Nephron (organoid): Measurements from ENCODE around the gene STK40.
A peak's percentile ranks its signal among the peaks of the same experiment; 100 is the strongest.

Experiments
- H3K27ac Mint-ChIP-seq, 3 experiments: 2 replicates each; pipeline ENCODE4 v1.8.0; 2020; ENCODE audit warnings: mixed read lengths in 3 of 3, mild to moderate bottlenecking in 2 of 3, moderate library complexity in 1 of 3
- H3K27me3 Mint-ChIP-seq: 2 replicates; pipeline ENCODE4 v1.8.0; 2021; ENCODE audit warnings: low read depth, mild to moderate bottlenecking, moderate library complexity, mixed read lengths
- H3K36me3 Mint-ChIP-seq: 2 replicates; pipeline ENCODE4 v1.8.0; 2020; ENCODE audit warnings: low read depth, mixed read lengths
- H3K4me1 Mint-ChIP-seq: 2 replicates; pipeline ENCODE4 v1.8.0; 2020; ENCODE audit warnings: mixed read lengths
- H3K4me3 Mint-ChIP-seq, 3 experiments: 2 replicates each; pipeline ENCODE4 v1.8.0; 2020; ENCODE audit warnings: mild to moderate bottlenecking in 3 of 3, mixed read lengths in 3 of 3, moderate library complexity in 2 of 3
- H3K9me3 Mint-ChIP-seq: 2 replicates; pipeline ENCODE4 v1.8.0; 2020; ENCODE audit warnings: mixed read lengths
- CTCF ChIP-seq, 3 experiments: fragments of 200-600 bp; sonication (generic); IDR thresholded peaks; one replicate each; pipeline ENCODE4 v1.5.0; 2021; ENCODE audit warnings: antibody characterized with exemption in 3 of 3; ENCODE audit not compliant: unreplicated experiment in 3 of 3

Gene STK40

GRCh38 chr1:36401602-36402503 lies 16.1 kb upstream of the STK40 start:
- peak overlapping the region; percentile 93 to 97 (median 94) for H3K4me3 Mint-ChIP-seq
- H3K36me3 Mint-ChIP-seq = peaks cover 5% of the 10 kb centered on the region
- peaks cover 4% of the 10 kb centered on the region for H3K27me3 Mint-ChIP-seq

GRCh38 chr1:36400825-36401601 lies 15.3 kb upstream of the STK40 start:
- TF ChIP-seq CTCF (IDR thresholded peaks at IDR 0.05; ENCODE audit: unreplicated experiment in 3 of 3) = no peak
- Mint-ChIP-seq H3K27ac (peak overlapping the region; percentile 98 to 100 (median 99)), H3K9me3 (no peaks in the 10 kb centered on the region), H3K4me1 (peaks cover 30% of the 10 kb centered on the region), H3K27me3 (no peaks in the 10 kb centered on the region), H3K4me3 (peak overlapping the region; percentile 93 to 97 (median 94)), H3K36me3 (peaks cover 4% of the 10 kb centered on the region)

More at GRCh38 chr1:36401602-36402503, 16.1 kb upstream of the STK40 start:
- no peaks in the 10 kb centered on the region for H3K9me3 Mint-ChIP-seq
- H3K27ac Mint-ChIP-seq = peak overlapping the region; percentile 98 to 100 (median 99)
- peaks cover 30% of the 10 kb centered on the region for H3K4me1 Mint-ChIP-seq
- TF ChIP-seq CTCF (IDR thresholded peaks at IDR 0.05; ENCODE audit: unreplicated experiment in 3 of 3) = no peak

- H3K36me3 Mint-ChIP-seq = peaks cover 4% of the 10 kb centered on the region
- H3K4me1 Mint-ChIP-seq = peaks cover 30% of the 10 kb centered on the region
- H3K9me3 Mint-ChIP-seq = no peaks in the 10 kb centered on the region
- H3K27ac Mint-ChIP-seq = peak overlapping the region; percentile 98 to 100 (median 99)
- no peaks in the 10 kb centered on the region for H3K27me3 Mint-ChIP-seq
- H3K4me3 Mint-ChIP-seq = peak overlapping the region; percentile 93 to 97 (median 94)
- no peak for TF ChIP-seq CTCF (IDR thresholded peaks at IDR 0.05; ENCODE audit: unreplicated experiment in 3 of 3)
Observed at GRCh38 chr1:36400514-36400824, 14.7 kb upstream of the STK40 start.

- Mint-ChIP-seq H3K36me3 (no peaks in the 10 kb centered on the region), H3K9me3 (no peaks in the 10 kb centered on the region), H3K4me1 (peaks cover 30% of the 10 kb centered on the region), H3K27me3 (no peaks in the 10 kb centered on the region), H3K4me3 (peak overlapping the region; percentile 95 to 97 (median 96)), H3K27ac (peak overlapping the region; percentile 89 to 94 (median 92))
- TF ChIP-seq CTCF (IDR thresholded peaks at IDR 0.05; ENCODE audit: unreplicated experiment in 3 of 3) = no peak
Observed at GRCh38 chr1:36398370-36398977, 12.8 kb upstream of the STK40 start.

- no peak for TF ChIP-seq CTCF (IDR thresholded peaks at IDR 0.05; ENCODE audit: unreplicated experiment in 3 of 3)
- peaks cover 29% of the 10 kb centered on the region for H3K4me1 Mint-ChIP-seq
- H3K36me3 Mint-ChIP-seq = peaks cover 7% of the 10 kb centered on the region
- peak within 1 kb of the TSS; percentile 95 to 97 (median 96) for H3K4me3 Mint-ChIP-seq
- peak within 1 kb of the TSS; percentile 89 to 94 (median 92) for H3K27ac Mint-ChIP-seq
- no peaks in the 10 kb centered on the region for H3K27me3 Mint-ChIP-seq
- no peaks in the 10 kb centered on the region for H3K9me3 Mint-ChIP-seq
Observed at GRCh38 chr1:36397378-36398230, 11.9 kb upstream of the STK40 start, which contains the start of gene LSM10. Gene LSM10, minus strand, starts transcription at chr1:36397908. Its CDS starts 3,779 bp downstream, at chr1:36394129.
